GM19452 (cell line): ENCODE results near the gene TFAP2D.

Experiments used
- ATAC-seq: cut with Tn5 transposase; IDR thresholded peaks from one replicate; pipeline ENCODE4 v1.9.1; 2021; ENCODE audit not compliant: unreplicated experiment

The TFAP2D gene

GRCh38 chr6:50713226-50713625 lies at the start of gene TFAP2D:
Gene TFAP2D, plus strand, starts transcription at chr6:50713526. Its CDS starts 530 bp downstream, at chr6:50714056.
- ATAC-seq: no peak

- no peak for ATAC-seq
These were observed 49.5 kb upstream of the TFAP2D start for GRCh38 chr6:50663806-50664205.

- ATAC-seq: no peak
These were observed 47.2 kb upstream of the TFAP2D start for GRCh38 chr6:50666089-50666488.

- ATAC-seq: no peak
These were observed 32.0 kb upstream of the TFAP2D start for GRCh38 chr6:50681213-50681824.

- no peak for ATAC-seq
These were observed 24.1 kb upstream of the TFAP2D start for GRCh38 chr6:50689210-50689609.

- no peak for ATAC-seq
These were observed 21.4 kb upstream of the TFAP2D start for GRCh38 chr6:50691814-50692495.

- ATAC-seq: no peak
These were observed 14.8 kb upstream of the TFAP2D start for GRCh38 chr6:50698546-50698945.

- ATAC-seq: no peak
These were observed 14.1 kb upstream of the TFAP2D start for GRCh38 chr6:50699051-50699775.

GRCh38 chr6:50706575-50706974 lies 6.8 kb upstream of the TFAP2D start:
- ATAC-seq: no peak

- no peak for ATAC-seq
These were observed 6.1 kb upstream of the TFAP2D start for GRCh38 chr6:50707191-50707590.

- ATAC-seq: no peak
These were observed 5.5 kb upstream of the TFAP2D start for GRCh38 chr6:50707652-50708300.

- no peak for ATAC-seq
These were observed 4.5 kb upstream of the TFAP2D start for GRCh38 chr6:50708664-50709365.

- ATAC-seq: no peak
These were observed 4.0 kb upstream of the TFAP2D start for GRCh38 chr6:50709366-50709734.

GRCh38 chr6:50711686-50712085 lies 1.6 kb upstream of the TFAP2D start:
- no peak for ATAC-seq

- ATAC-seq: no peak
These were observed 1.0 kb upstream of the TFAP2D start for GRCh38 chr6:50712291-50712690.

- ATAC-seq: no peak
These were observed 706 bp downstream of the TFAP2D start for GRCh38 chr6:50713977-50714486.

GRCh38 chr6:50714487-50715379 lies 1.4 kb downstream of the TFAP2D start:
- no peak for ATAC-seq

GRCh38 chr6:50716899-50717509 lies 3.7 kb downstream of the TFAP2D start:
- ATAC-seq: no peak

GRCh38 chr6:50717734-50718457 lies 4.6 kb downstream of the TFAP2D start:
- no peak for ATAC-seq
